ENCODE data around the gene LRFN4. TPM values are rescaled to one million over a fixed set of nuclear protein-coding genes. Genes with fewer than 3 reads are reported as not detected.

LRFN4 gene
- total and polyA plus RNA-seq, 4 donors: 4.6 to 34.4 (median 15.3) TPM

DNA sequence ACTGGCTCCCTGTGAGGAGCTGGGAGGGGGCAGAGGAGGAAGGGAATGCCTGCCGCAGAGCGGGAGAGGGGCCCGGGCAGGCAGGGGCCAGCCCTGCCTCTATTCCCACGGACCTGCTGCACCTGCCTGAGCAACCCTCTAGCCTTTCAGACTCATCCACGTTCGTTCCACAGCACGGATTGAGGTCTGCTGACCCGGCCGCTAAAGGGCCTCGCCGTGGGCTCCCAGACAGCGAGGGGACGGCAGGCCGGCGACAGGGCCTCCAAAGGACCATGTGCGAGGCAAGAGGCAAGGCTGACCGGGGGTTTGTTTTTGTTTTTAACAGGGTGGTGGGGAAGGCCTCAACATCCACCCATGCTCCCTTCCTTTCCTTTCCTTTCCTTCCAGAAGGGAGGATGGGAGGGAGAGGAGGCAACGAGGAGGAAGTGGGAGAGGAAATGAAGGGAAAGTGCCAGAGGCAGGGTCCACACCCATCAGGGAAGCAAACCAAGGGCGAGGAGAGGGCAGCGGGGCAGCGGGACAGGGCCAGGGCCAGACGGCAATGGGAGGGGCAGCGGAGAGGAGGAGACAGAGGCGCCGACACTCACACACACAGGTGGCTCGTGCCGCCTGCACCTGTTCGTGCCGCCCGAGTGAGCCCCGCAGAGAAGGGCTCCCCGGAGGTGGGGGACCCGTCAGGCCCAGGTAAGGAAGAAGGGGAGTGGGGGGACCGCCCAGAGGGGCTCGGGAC lies 7.5 kb downstream of the LRFN4 start:
- H3K9me3 ChIP-seq (ENCODE audit: control insufficient read depth in 4 of 4, insufficient read depth in 3 of 4, low read length in 3 of 4): no peaks in the 10 kb centered on the region
- DNase-seq (no peak), ATAC-seq (ENCODE audit: insufficient read depth, low FRiP score) (no peak)
- no peak overlapping the region for H3K27ac ChIP-seq (ENCODE audit: low read depth in 1 of 2, low read length in 1 of 2)
- TF ChIP-seq, protein P1, sequence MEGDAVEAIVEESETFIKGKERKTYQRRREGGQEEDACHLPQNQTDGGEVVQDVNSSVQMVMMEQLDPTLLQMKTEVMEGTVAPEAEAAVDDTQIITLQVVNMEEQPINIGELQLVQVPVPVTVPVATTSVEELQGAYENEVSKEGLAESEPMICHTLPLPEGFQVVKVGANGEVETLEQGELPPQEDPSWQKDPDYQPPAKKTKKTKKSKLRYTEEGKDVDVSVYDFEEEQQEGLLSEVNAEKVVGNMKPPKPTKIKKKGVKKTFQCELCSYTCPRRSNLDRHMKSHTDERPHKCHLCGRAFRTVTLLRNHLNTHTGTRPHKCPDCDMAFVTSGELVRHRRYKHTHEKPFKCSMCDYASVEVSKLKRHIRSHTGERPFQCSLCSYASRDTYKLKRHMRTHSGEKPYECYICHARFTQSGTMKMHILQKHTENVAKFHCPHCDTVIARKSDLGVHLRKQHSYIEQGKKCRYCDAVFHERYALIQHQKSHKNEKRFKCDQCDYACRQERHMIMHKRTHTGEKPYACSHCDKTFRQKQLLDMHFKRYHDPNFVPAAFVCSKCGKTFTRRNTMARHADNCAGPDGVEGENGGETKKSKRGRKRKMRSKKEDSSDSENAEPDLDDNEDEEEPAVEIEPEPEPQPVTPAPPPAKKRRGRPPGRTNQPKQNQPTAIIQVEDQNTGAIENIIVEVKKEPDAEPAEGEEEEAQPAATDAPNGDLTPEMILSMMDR (IDR thresholded peaks at IDR 0.05; ENCODE audit: control extremely low read depth, extremely low read depth): no peak
- no peaks in the 10 kb centered on the region for H3K27me3 ChIP-seq (ENCODE audit: control insufficient read depth in 3 of 3, insufficient read depth in 3 of 3, low read length in 2 of 3)
- H3K9ac ChIP-seq (ENCODE audit: insufficient read depth in 1 of 2, low read length in 2 of 2): no peak overlapping the region
- 75 to 84% methylated on average over 34 to 35 of the region's 35 CpGs for WGBS, 2 donors
- H3K36me3 ChIP-seq (ENCODE audit: control insufficient read depth in 4 of 4, insufficient read depth in 4 of 4, low read length in 4 of 4): peaks cover 0 to 2% (median 0%) of the 10 kb centered on the region in 4 donors
- no peaks in the 10 kb centered on the region for H3K4me1 ChIP-seq (ENCODE audit: control insufficient read depth in 5 of 5, insufficient read depth in 5 of 5, low read length in 5 of 5)
- H3K4me3 ChIP-seq: no peak overlapping the region

DNA sequence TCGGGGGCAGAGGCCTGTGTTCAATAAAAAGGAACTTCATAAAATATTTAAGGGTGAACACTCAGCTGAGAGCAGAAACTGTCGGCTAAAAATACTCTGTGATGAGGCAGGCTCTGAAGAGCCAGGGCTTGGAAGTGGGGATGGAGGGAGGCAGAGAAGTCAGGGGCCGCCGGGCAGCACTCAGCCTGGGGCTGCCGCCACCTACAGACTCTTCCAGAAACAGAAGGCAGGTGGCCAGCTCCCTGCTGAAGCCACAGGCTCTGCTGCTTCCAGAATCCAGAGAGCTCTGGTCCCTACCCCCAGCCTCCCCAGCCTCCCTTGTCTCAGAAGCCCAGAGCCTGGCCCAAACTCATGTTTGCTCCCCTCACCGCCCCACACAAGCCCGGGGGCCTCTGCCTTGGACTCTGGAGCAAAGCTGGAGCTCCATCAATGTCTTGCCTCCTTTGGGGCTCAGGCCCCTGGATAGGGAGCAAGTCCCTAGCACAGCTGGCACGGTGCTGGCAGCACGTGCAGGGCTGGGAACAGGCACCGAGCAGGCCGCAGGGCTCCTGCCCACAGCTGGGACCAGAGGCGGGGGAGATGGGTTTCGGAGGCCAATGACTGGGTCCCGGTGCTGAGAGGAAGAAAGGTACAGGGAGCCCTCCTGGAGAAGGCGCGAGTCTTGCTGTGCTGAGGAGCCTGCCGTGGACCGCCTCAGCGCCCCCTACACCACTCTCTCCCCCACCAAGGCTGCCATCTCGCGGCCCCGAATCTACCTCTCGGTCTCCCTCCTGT lies 8.2 kb downstream of the LRFN4 start:
- WGBS, 2 donors: 88 to 89% methylated on average over 21 to 23 of the region's 23 CpGs

GRCh38 chr11:66866007-66866406 lies 9.1 kb downstream of the LRFN4 start:
- TF ChIP-seq, protein P1 (IDR thresholded peaks at IDR 0.05; ENCODE audit: control extremely low read depth, extremely low read depth): no peak
- Histone ChIP-seq H3K4me1 (ENCODE audit: control insufficient read depth in 5 of 5, insufficient read depth in 5 of 5, low read length in 5 of 5) (no peaks in the 10 kb centered on the region), H3K36me3 (ENCODE audit: control insufficient read depth in 4 of 4, insufficient read depth in 4 of 4, low read length in 4 of 4) (peaks cover 0 to 3% (median 0%) of the 10 kb centered on the region in 4 donors), H3K27me3 (ENCODE audit: control insufficient read depth in 3 of 3, insufficient read depth in 3 of 3, low read length in 2 of 3) (no peaks in the 10 kb centered on the region), H3K9me3 (ENCODE audit: control insufficient read depth in 4 of 4, insufficient read depth in 3 of 4, low read length in 3 of 4) (no peaks in the 10 kb centered on the region), H3K4me3 (no peak overlapping the region), H3K9ac (ENCODE audit: insufficient read depth in 1 of 2, low read length in 2 of 2) (no peak overlapping the region), H3K27ac (ENCODE audit: low read depth in 1 of 2, low read length in 1 of 2) (no peak overlapping the region)
- 95 to 96% methylated on average over 20 to 23 of the region's 23 CpGs for WGBS, 2 donors
- no peak for ATAC-seq (ENCODE audit: insufficient read depth, low FRiP score)
- DNase-seq: no peak

More for the DNA sequence above, 8.2 kb downstream of the LRFN4 start:
- Histone ChIP-seq H3K9me3 (ENCODE audit: control insufficient read depth in 4 of 4, insufficient read depth in 3 of 4, low read length in 3 of 4) (no peaks in the 10 kb centered on the region), H3K36me3 (ENCODE audit: control insufficient read depth in 4 of 4, insufficient read depth in 4 of 4, low read length in 4 of 4) (peaks cover 0 to 3% (median 0%) of the 10 kb centered on the region in 4 donors), H3K27me3 (ENCODE audit: control insufficient read depth in 3 of 3, insufficient read depth in 3 of 3, low read length in 2 of 3) (no peaks in the 10 kb centered on the region), H3K27ac (ENCODE audit: low read depth in 1 of 2, low read length in 1 of 2) (no peak overlapping the region), H3K9ac (ENCODE audit: insufficient read depth in 1 of 2, low read length in 2 of 2) (no peak overlapping the region), H3K4me1 (ENCODE audit: control insufficient read depth in 5 of 5, insufficient read depth in 5 of 5, low read length in 5 of 5) (no peaks in the 10 kb centered on the region), H3K4me3 (no peak overlapping the region)
- no peak for ATAC-seq (ENCODE audit: insufficient read depth, low FRiP score)
- TF ChIP-seq, protein P1 (IDR thresholded peaks at IDR 0.05; ENCODE audit: control extremely low read depth, extremely low read depth): no peak
- no peak for DNase-seq

Data from lung (tissue), 12 donors.